ENCODE data around the gene TRIO. TPM values are rescaled to one million over a fixed set of nuclear protein-coding genes. Genes with fewer than 3 reads are reported as not detected.

TRIO gene
- total RNA-seq, 1 donor from 2014 or later = 163 TPM

- DNase-seq (ENCODE audit: low spot score, unreplicated experiment) = no peak
- H3K27me3 Mint-ChIP-seq = no peaks in the 10 kb centered on the region
- no peak overlapping the region for H3K4me3 Mint-ChIP-seq (ENCODE audit: low read depth)
- H3K9me3 Mint-ChIP-seq (ENCODE audit: low read depth) = no peaks in the 10 kb centered on the region
- TF ChIP-seq, protein P1, sequence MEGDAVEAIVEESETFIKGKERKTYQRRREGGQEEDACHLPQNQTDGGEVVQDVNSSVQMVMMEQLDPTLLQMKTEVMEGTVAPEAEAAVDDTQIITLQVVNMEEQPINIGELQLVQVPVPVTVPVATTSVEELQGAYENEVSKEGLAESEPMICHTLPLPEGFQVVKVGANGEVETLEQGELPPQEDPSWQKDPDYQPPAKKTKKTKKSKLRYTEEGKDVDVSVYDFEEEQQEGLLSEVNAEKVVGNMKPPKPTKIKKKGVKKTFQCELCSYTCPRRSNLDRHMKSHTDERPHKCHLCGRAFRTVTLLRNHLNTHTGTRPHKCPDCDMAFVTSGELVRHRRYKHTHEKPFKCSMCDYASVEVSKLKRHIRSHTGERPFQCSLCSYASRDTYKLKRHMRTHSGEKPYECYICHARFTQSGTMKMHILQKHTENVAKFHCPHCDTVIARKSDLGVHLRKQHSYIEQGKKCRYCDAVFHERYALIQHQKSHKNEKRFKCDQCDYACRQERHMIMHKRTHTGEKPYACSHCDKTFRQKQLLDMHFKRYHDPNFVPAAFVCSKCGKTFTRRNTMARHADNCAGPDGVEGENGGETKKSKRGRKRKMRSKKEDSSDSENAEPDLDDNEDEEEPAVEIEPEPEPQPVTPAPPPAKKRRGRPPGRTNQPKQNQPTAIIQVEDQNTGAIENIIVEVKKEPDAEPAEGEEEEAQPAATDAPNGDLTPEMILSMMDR (IDR thresholded peaks at IDR 0.05; ENCODE audit: unreplicated experiment) = no peak
- no peak overlapping the region for H3K27ac Mint-ChIP-seq
- H3K4me1 Mint-ChIP-seq (ENCODE audit: low read depth) = peaks cover 16% of the 10 kb centered on the region
- peaks cover 31% of the 10 kb centered on the region for H3K36me3 Mint-ChIP-seq (ENCODE audit: insufficient read depth)
Observed at GRCh38 chr5:14467251-14467650, 324.1 kb downstream of the TRIO start.

GRCh38 chr5:14467886-14468285, 324.7 kb downstream of the TRIO start:
- Mint-ChIP-seq H3K36me3 (ENCODE audit: insufficient read depth) (peaks cover 30% of the 10 kb centered on the region), H3K27ac (no peak overlapping the region)

DNA sequence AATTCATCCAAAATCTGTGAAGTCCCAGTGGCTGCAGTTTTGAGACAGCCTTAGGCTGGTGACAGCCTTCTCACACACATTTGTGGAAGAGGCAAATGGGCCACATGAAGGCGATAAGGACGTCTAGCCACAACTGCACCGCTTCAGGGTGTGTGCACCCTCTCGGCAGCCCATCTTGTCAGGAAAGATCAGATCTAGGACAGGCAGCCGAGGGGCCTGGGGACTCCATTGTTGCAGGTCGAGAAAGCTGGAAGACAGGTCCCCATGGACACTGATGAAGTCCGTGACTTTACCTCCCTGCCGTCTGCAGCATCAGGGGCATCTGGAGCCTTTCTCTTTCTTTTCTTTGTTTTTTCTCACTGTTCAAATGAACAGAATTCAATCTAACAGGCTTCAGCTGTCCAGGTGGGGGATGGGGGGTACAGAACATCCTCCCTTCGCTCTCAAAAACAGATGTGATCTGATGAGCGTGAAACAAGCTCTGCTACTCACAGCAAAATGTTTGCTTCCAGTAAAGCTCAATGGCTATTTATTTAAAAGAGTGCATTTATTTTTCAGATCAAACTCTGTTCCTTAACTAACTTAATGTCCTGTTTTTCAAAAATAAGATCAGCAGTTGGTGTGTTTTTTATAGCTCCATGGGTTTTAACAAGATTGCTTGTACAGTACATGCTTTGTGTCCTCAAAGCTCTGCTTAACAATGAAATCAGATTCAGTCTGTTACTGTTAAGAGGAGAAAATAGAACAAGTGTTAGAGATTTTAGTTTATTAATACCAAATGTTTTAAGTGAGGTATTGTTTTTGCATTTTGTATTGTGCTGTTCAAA, 326.6 kb downstream of the TRIO start:
- Mint-ChIP-seq H3K27ac (no peak overlapping the region), H3K36me3 (ENCODE audit: insufficient read depth) (peaks cover 29% of the 10 kb centered on the region)

More at GRCh38 chr5:14467886-14468285, 324.7 kb downstream of the TRIO start:
- TF ChIP-seq, protein P1 (IDR thresholded peaks at IDR 0.05; ENCODE audit: unreplicated experiment) = no peak
- peaks cover 16% of the 10 kb centered on the region for H3K4me1 Mint-ChIP-seq (ENCODE audit: low read depth)
- no peak for DNase-seq (ENCODE audit: low spot score, unreplicated experiment)
- no peaks in the 10 kb centered on the region for H3K9me3 Mint-ChIP-seq (ENCODE audit: low read depth)
- no peaks in the 10 kb centered on the region for H3K27me3 Mint-ChIP-seq
- no peak overlapping the region for H3K4me3 Mint-ChIP-seq (ENCODE audit: low read depth)

GRCh38 chr5:14471507-14471906, 328.4 kb downstream of the TRIO start:
- no peaks in the 10 kb centered on the region for H3K9me3 Mint-ChIP-seq (ENCODE audit: low read depth)
- no peaks in the 10 kb centered on the region for H3K4me1 Mint-ChIP-seq (ENCODE audit: low read depth)
- peaks cover 26% of the 10 kb centered on the region for H3K36me3 Mint-ChIP-seq (ENCODE audit: insufficient read depth)
- H3K27ac Mint-ChIP-seq = no peak overlapping the region
- H3K4me3 Mint-ChIP-seq (ENCODE audit: low read depth) = no peak overlapping the region
- DNase-seq (ENCODE audit: low spot score, unreplicated experiment) = no peak
- H3K27me3 Mint-ChIP-seq = no peaks in the 10 kb centered on the region
- TF ChIP-seq, protein P1 (IDR thresholded peaks at IDR 0.05; ENCODE audit: unreplicated experiment) = no peak

More for the DNA sequence above, 326.6 kb downstream of the TRIO start:
- TF ChIP-seq, protein P1 (IDR thresholded peaks at IDR 0.05; ENCODE audit: unreplicated experiment) = no peak
- Mint-ChIP-seq H3K4me3 (ENCODE audit: low read depth) (no peak overlapping the region), H3K9me3 (ENCODE audit: low read depth) (no peaks in the 10 kb centered on the region), H3K4me1 (ENCODE audit: low read depth) (peaks cover 4% of the 10 kb centered on the region), H3K27me3 (no peaks in the 10 kb centered on the region)
- DNase-seq (ENCODE audit: low spot score, unreplicated experiment) = no peak

GRCh38 chr5:14472986-14473567, 329.9 kb downstream of the TRIO start:
- TF ChIP-seq, protein P1 (IDR thresholded peaks at IDR 0.05; ENCODE audit: unreplicated experiment) = no peak
- peaks cover 28% of the 10 kb centered on the region for H3K36me3 Mint-ChIP-seq (ENCODE audit: insufficient read depth)
- H3K4me3 Mint-ChIP-seq (ENCODE audit: low read depth) = no peak overlapping the region
- DNase-seq (ENCODE audit: low spot score, unreplicated experiment) = no peak
- no peaks in the 10 kb centered on the region for H3K9me3 Mint-ChIP-seq (ENCODE audit: low read depth)
- no peak overlapping the region for H3K27ac Mint-ChIP-seq
- H3K4me1 Mint-ChIP-seq (ENCODE audit: low read depth) = no peaks in the 10 kb centered on the region
- H3K27me3 Mint-ChIP-seq = no peaks in the 10 kb centered on the region

All from progenitor cell of endocrine pancreas (in vitro differentiated cells).